ENCODE results near the gene DIPK1B.

DIPK1B gene

GRCh38 chr9:136711751-136712689, at the start of gene DIPK1B:
DIPK1B (plus strand) TSS chr9:136712572; CDS start chr9:136712666, 94 bp downstream.
- no peak for DNase-seq (ENCODE audit: low read depth)

GRCh38 chr9:136662656-136663581, 49.5 kb upstream of the DIPK1B start, which contains the start of gene EGFL7:
EGFL7 (plus strand) TSS chr9:136662916; CDS start chr9:136668283, 5,367 bp downstream.
- no peak for DNase-seq (ENCODE audit: low read depth)

GRCh38 chr9:136664000-136664915, 48.1 kb upstream of the DIPK1B start:
- DNase-seq (ENCODE audit: low read depth) = no peak

- peak; percentile 39 for DNase-seq (ENCODE audit: low read depth)
These were observed 47.2 kb upstream of the DIPK1B start for GRCh38 chr9:136665111-136665703.

GRCh38 chr9:136665704-136666371, 46.5 kb upstream of the DIPK1B start:
- no peak for DNase-seq (ENCODE audit: low read depth)

- peak; percentile 33 for DNase-seq (ENCODE audit: low read depth)
These were observed 45.8 kb upstream of the DIPK1B start for GRCh38 chr9:136666372-136667213.

GRCh38 chr9:136667214-136667939, 45.0 kb upstream of the DIPK1B start:
- DNase-seq (ENCODE audit: low read depth) = no peak

- no peak for DNase-seq (ENCODE audit: low read depth)
These were observed 44.2 kb upstream of the DIPK1B start for GRCh38 chr9:136667940-136668760.

- peak; percentile 32 for DNase-seq (ENCODE audit: low read depth)
These were observed 43.2 kb upstream of the DIPK1B start for GRCh38 chr9:136668983-136669790.

GRCh38 chr9:136669791-136670464, 42.4 kb upstream of the DIPK1B start:
- DNase-seq (ENCODE audit: low read depth) = no peak

- no peak for DNase-seq (ENCODE audit: low read depth)
These were observed 41.7 kb upstream of the DIPK1B start for GRCh38 chr9:136670576-136671253.

GRCh38 chr9:136671254-136671614, 41.1 kb upstream of the DIPK1B start:
- DNase-seq (ENCODE audit: low read depth) = no peak

- DNase-seq (ENCODE audit: low read depth) = peak; percentile 54
These were observed 40.5 kb upstream of the DIPK1B start for GRCh38 chr9:136671646-136672430.

GRCh38 chr9:136672431-136673087, 39.8 kb upstream of the DIPK1B start:
- no peak for DNase-seq (ENCODE audit: low read depth)

All from ELR (cell line).